NCI-H446 (cell line): ENCODE measurements around the gene TACO1.

ENCODE experiments used
- DNase-seq, 2 experiments: peaks; one replicate each; lab custom pipeline; 2025; lab: John Stamatoyannopoulos, UW

The TACO1 gene

GRCh38 chr17:63600569-63601438 lies at the start of gene TACO1:
TSS of gene TACO1 (plus strand) at chr17:63600895. CDS start at chr17:63601084, 189 bp downstream.
- peak; percentile 66 to 83 for DNase-seq

- no peak for DNase-seq
Observed at GRCh38 chr17:63552211-63552610, 48.5 kb upstream of the TACO1 start.

GRCh38 chr17:63555500-63556156 lies 45.1 kb upstream of the TACO1 start:
- DNase-seq: no peak

- DNase-seq: no peak
Observed at GRCh38 chr17:63557416-63557815, 43.3 kb upstream of the TACO1 start.

- no peak for DNase-seq
Observed at GRCh38 chr17:63558441-63558840, 42.3 kb upstream of the TACO1 start.

- no peak for DNase-seq
Observed at GRCh38 chr17:63561819-63562218, 38.9 kb upstream of the TACO1 start.

GRCh38 chr17:63563339-63563738 lies 37.4 kb upstream of the TACO1 start:
- DNase-seq: no peak

GRCh38 chr17:63564562-63564961 lies 36.1 kb upstream of the TACO1 start:
- DNase-seq: no peak

GRCh38 chr17:63567229-63567628 lies 33.5 kb upstream of the TACO1 start:
- DNase-seq: no peak

- DNase-seq: no peak
Observed at GRCh38 chr17:63568563-63568962, 32.1 kb upstream of the TACO1 start.

- no peak for DNase-seq
Observed at GRCh38 chr17:63571632-63572310, 28.9 kb upstream of the TACO1 start.

- no peak for DNase-seq
Observed at GRCh38 chr17:63573634-63574033, 27.1 kb upstream of the TACO1 start.

- no peak for DNase-seq
Observed at GRCh38 chr17:63578027-63578768, 22.5 kb upstream of the TACO1 start.

- DNase-seq: no peak
Observed at GRCh38 chr17:63578769-63579111, 22.0 kb upstream of the TACO1 start.

GRCh38 chr17:63579633-63580032 lies 21.1 kb upstream of the TACO1 start:
- DNase-seq: no peak

GRCh38 chr17:63587770-63588169 lies 12.9 kb upstream of the TACO1 start:
- DNase-seq: no peak

- no peak for DNase-seq
Observed at GRCh38 chr17:63588797-63589196, 11.9 kb upstream of the TACO1 start.

GRCh38 chr17:63589646-63590045 lies 11.0 kb upstream of the TACO1 start:
- DNase-seq: no peak

GRCh38 chr17:63592797-63593196 lies 7.9 kb upstream of the TACO1 start:
- no peak for DNase-seq

- no peak for DNase-seq
Observed at GRCh38 chr17:63595132-63595531, 5.6 kb upstream of the TACO1 start.

GRCh38 chr17:63596856-63597586 lies 3.7 kb upstream of the TACO1 start:
- no peak for DNase-seq

GRCh38 chr17:63598281-63598680 lies 2.4 kb upstream of the TACO1 start:
- DNase-seq: no peak
